H9 (cell line): ENCODE measurements around the gene FAM3B. TPM values are rescaled to one million over a fixed set of nuclear protein-coding genes. Genes with fewer than 3 reads are reported as not detected.
A peak's percentile ranks its signal among the peaks of the same experiment; 100 is the strongest.

ENCODE experiments used
- DNase-seq: peaks from one replicate; pipeline ENCODE4 v3.0.0-alpha.2; 2017
- H2AFZ ChIP-seq: one replicate; pipeline ENCODE4 v1.6.1; 2013; ENCODE audit warnings: mild to moderate bottlenecking, low read length, control low read depth, moderate library complexity
- H2AK5ac ChIP-seq: 2 replicates; pipeline ENCODE4 v1.6.1; 2013; ENCODE audit warnings: low read length, control low read depth, mixed read lengths; ENCODE audit not compliant: insufficient read length
- H2BK120ac ChIP-seq: one replicate; pipeline ENCODE4 v1.6.1; 2013; ENCODE audit warnings: low read depth, mild to moderate bottlenecking, low read length, control low read depth, inconsistent platforms; ENCODE audit not compliant: poor library complexity, severe bottlenecking
- H2BK12ac ChIP-seq: 2 replicates; pipeline ENCODE4 v1.6.1; 2013; ENCODE audit warnings: low read length, control low read depth, mixed read lengths, low read depth; ENCODE audit not compliant: insufficient read length
- H2BK15ac ChIP-seq: 2 replicates; pipeline ENCODE4 v1.6.1; 2013; ENCODE audit warnings: low read depth, low read length, control low read depth
- H2BK20ac ChIP-seq: one replicate; pipeline ENCODE4 v1.6.1; 2013; ENCODE audit warnings: low read depth, mild to moderate bottlenecking, low read length, control low read depth, inconsistent platforms; ENCODE audit not compliant: poor library complexity, severe bottlenecking
- H2BK5ac ChIP-seq: 2 replicates; pipeline ENCODE4 v1.6.1; 2013; ENCODE audit warnings: low read length, control low read depth, mixed read lengths; ENCODE audit not compliant: insufficient read length
- H3K14ac ChIP-seq: 2 replicates; pipeline ENCODE4 v1.6.1; 2013; ENCODE audit warnings: low read length, control low read depth; ENCODE audit not compliant: insufficient read depth
- H3K18ac ChIP-seq: 2 replicates; pipeline ENCODE4 v1.6.1; 2013; ENCODE audit warnings: low read depth, mild to moderate bottlenecking, mixed read lengths, low read length, control low read depth; ENCODE audit not compliant: insufficient read length
- H3K23ac ChIP-seq: 2 replicates; pipeline ENCODE4 v1.6.1; 2013; ENCODE audit warnings: low read length, control low read depth, mixed read lengths, low read depth; ENCODE audit not compliant: insufficient read length
- H3K23me2 ChIP-seq: 2 replicates; pipeline ENCODE4 v1.6.1; 2013; ENCODE audit warnings: low read depth, mild to moderate bottlenecking, mixed read lengths, low read length, control low read depth; ENCODE audit not compliant: insufficient read length, poor library complexity, severe bottlenecking
- H3K27ac ChIP-seq: 2 replicates; pipeline ENCODE4 v1.5.1; 2013; ENCODE audit warnings: low read length, control low read depth, mixed read lengths, low read depth; ENCODE audit not compliant: insufficient read length
- H3K27me3 ChIP-seq: 2 replicates; pipeline ENCODE4 v1.6.1; 2013; ENCODE audit warnings: low read length, control low read depth, inconsistent platforms; ENCODE audit not compliant: insufficient read depth
- H3K4ac ChIP-seq: 2 replicates; pipeline ENCODE4 v1.6.1; 2013; ENCODE audit warnings: low read depth, mild to moderate bottlenecking, control low read depth, inconsistent platforms, low read length, moderate library complexity
- H3K4me1 ChIP-seq: 2 replicates; pipeline ENCODE4 v1.6.1; 2013; ENCODE audit warnings: low read length, control low read depth, inconsistent platforms; ENCODE audit not compliant: insufficient read depth
- H3K4me2 ChIP-seq: 2 replicates; pipeline ENCODE4 v1.6.1; 2013; ENCODE audit warnings: low read length, control low read depth, mixed read lengths; ENCODE audit not compliant: insufficient read length, insufficient read depth
- H3K56ac ChIP-seq: 2 replicates; pipeline ENCODE4 v1.6.1; 2013; ENCODE audit warnings: low read depth, mild to moderate bottlenecking, mixed read lengths, low read length, control low read depth; ENCODE audit not compliant: insufficient read length
- H3K79me1 ChIP-seq: 2 replicates; pipeline ENCODE4 v1.6.1; 2013; ENCODE audit warnings: low read depth, mild to moderate bottlenecking, moderate library complexity, low read length, control low read depth, inconsistent platforms; ENCODE audit not compliant: insufficient read depth, poor library complexity, severe bottlenecking
- H3K79me2 ChIP-seq: 2 replicates; pipeline ENCODE4 v1.6.1; 2013; ENCODE audit warnings: low read length, control low read depth, inconsistent platforms; ENCODE audit not compliant: insufficient read depth
- H3K9ac ChIP-seq: 2 replicates; pipeline ENCODE4 v1.6.1; 2013; ENCODE audit warnings: low read length, control low read depth, mixed read lengths; ENCODE audit not compliant: insufficient read length; ENCODE audit errors: extremely low read depth
- H3K9me3 ChIP-seq: one replicate; pipeline ENCODE4 v1.6.1; 2013; ENCODE audit warnings: low read depth, low read length, inconsistent platforms; ENCODE audit not compliant: control insufficient read depth
- H3T11ph ChIP-seq: one replicate; pipeline ENCODE4 v1.6.1; 2013; ENCODE audit warnings: mild to moderate bottlenecking, low read length, control low read depth, inconsistent platforms
- H4K20me1 ChIP-seq: one replicate; pipeline ENCODE4 v1.6.1; 2013; ENCODE audit not compliant: control insufficient read depth, insufficient read length, insufficient read depth
- H4K5ac ChIP-seq: 2 replicates; pipeline ENCODE4 v1.6.1; 2013; ENCODE audit warnings: low read depth, mild to moderate bottlenecking, mixed read lengths, low read length, control low read depth; ENCODE audit not compliant: insufficient read length
- H4K8ac ChIP-seq: replicated peaks from 2 replicates; pipeline ENCODE4 v1.6.1; 2013; ENCODE audit warnings: low read length, control low read depth, mixed read lengths, low read depth; ENCODE audit not compliant: insufficient read length
- H4K91ac ChIP-seq: 2 replicates; pipeline ENCODE4 v1.6.1; 2013; ENCODE audit warnings: low read depth, mild to moderate bottlenecking, moderate library complexity, mixed read lengths, low read length, control low read depth; ENCODE audit not compliant: insufficient read length
- H3K27ac Mint-ChIP-seq, 3 experiments: 2 replicates in 2 of 3; 3 replicates in 1 of 3; pipeline ENCODE4 v1.8.0; 2020 to 2021; ENCODE audit warnings: mixed read lengths in 3 of 3, mild to moderate bottlenecking in 1 of 3, moderate library complexity in 1 of 3
- H3K27me3 Mint-ChIP-seq: 2 replicates; pipeline ENCODE4 v1.8.0; 2021; ENCODE audit warnings: low read depth, mild to moderate bottlenecking, moderate library complexity, mixed read lengths
- H3K36me3 Mint-ChIP-seq, 3 experiments: 2 replicates in 2 of 3; 3 replicates in 1 of 3; pipeline ENCODE4 v1.8.0; 2020 to 2021; ENCODE audit warnings: low read depth in 3 of 3, mixed read lengths in 3 of 3; ENCODE audit not compliant: insufficient read depth in 1 of 3
- H3K4me1 Mint-ChIP-seq, 2 experiments: 2 replicates each; pipeline ENCODE4 v1.8.0; 2020; ENCODE audit warnings: mixed read lengths in 2 of 2
- H3K4me3 Mint-ChIP-seq, 2 experiments: 2 replicates in 1 of 2; 3 replicates in 1 of 2; pipeline ENCODE4 v1.8.0; 2020 to 2021; ENCODE audit warnings: mild to moderate bottlenecking in 2 of 2, mixed read lengths in 2 of 2, moderate library complexity in 1 of 2
- H3K9me3 Mint-ChIP-seq, 2 experiments: 2 replicates in 1 of 2; 3 replicates in 1 of 2; pipeline ENCODE4 v1.8.0; 2020; ENCODE audit warnings: mild to moderate bottlenecking in 2 of 2, mixed read lengths in 2 of 2, moderate library complexity in 1 of 2
- WGBS: extraction: QIAGEN DNeasy Blood & Tissue Kit; methylation state at CpG from one replicate; pipeline ENCODE4 v1.1.7; 2013; ENCODE audit warnings: missing lambda C conversion rate, low lambda C conversion rate, mixed read lengths; ENCODE audit not compliant: insufficient read length; ENCODE audit errors: extremely low coverage; 5-methylcytosine and 5-hydroxymethylcytosine counted together
- total RNA-seq: library from RNA; stranded (reverse); gene quantifications from 2 replicates; pipeline ENCODE4 v1.2.1, GENCODE V29; 2021
- TF ChIP-seq, protein P1 (sequence below): fragments of 200-600 bp; sonication (generic); conservative IDR thresholded peaks from 3 replicates; pipeline ENCODE4 v1.8.0; 2021; ENCODE audit warnings: antibody characterized with exemption, mild to moderate bottlenecking

Gene FAM3B
- total RNA-seq, 1 experiment from 2014 or later = 5.0 TPM

DNA sequence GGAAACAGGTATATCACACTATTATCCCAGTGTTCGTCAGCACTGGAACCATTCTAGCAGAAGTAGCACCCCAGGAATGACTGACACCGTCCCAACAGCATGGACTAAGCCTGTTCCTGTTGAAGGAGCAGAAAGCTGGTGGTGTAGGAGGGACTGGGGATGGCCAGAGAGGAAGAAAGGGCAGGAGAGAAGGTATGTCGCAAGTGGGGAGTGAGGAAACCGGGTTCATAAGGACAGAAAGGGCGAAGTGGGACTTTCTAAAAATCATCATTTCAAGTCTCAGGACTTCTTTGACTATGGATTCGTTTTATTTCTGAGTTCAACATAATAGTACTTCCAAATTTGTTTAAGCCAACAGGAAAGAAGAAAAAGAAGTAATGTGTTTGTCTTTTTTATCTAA is 89.7 kb downstream of the FAM3B start:
- no CpG with 5 or more reads among the region's 6 CpGs for whole genome bisulfite sequencing
- no peak overlapping the region for H4K8ac ChIP-seq
- no peak overlapping the region for H3K4me2 ChIP-seq
- no peak overlapping the region for H2BK12ac ChIP-seq
- no peak overlapping the region for H2AK5ac ChIP-seq
- Mint-ChIP-seq H3K27me3 (peaks cover 5% of the 10 kb centered on the region), H3K36me3 (peaks cover 0 to 7% (median 0%) of the 10 kb centered on the region in 3 experiments; a peak in 1 of 7 replicates), H3K9me3 (peaks cover 0 to 1% of the 10 kb centered on the region in 2 experiments; a peak in 1 of 5 replicates), H3K4me3 (no peak overlapping the region), H3K27ac (no peak overlapping the region; a peak in 1 of 7 replicates), H3K4me1 (peaks cover 10% of the 10 kb centered on the region in 2 experiments)
- no peak overlapping the region for H4K91ac ChIP-seq
- H3K9ac ChIP-seq = no peak overlapping the region
- H3K23me2 ChIP-seq = no peaks in the 10 kb centered on the region
- no peaks in the 10 kb centered on the region for H3K4me1 ChIP-seq
- no peak overlapping the region; the same call in 1 of the 2 replicates for H3K14ac ChIP-seq
- TF ChIP-seq, protein P1, sequence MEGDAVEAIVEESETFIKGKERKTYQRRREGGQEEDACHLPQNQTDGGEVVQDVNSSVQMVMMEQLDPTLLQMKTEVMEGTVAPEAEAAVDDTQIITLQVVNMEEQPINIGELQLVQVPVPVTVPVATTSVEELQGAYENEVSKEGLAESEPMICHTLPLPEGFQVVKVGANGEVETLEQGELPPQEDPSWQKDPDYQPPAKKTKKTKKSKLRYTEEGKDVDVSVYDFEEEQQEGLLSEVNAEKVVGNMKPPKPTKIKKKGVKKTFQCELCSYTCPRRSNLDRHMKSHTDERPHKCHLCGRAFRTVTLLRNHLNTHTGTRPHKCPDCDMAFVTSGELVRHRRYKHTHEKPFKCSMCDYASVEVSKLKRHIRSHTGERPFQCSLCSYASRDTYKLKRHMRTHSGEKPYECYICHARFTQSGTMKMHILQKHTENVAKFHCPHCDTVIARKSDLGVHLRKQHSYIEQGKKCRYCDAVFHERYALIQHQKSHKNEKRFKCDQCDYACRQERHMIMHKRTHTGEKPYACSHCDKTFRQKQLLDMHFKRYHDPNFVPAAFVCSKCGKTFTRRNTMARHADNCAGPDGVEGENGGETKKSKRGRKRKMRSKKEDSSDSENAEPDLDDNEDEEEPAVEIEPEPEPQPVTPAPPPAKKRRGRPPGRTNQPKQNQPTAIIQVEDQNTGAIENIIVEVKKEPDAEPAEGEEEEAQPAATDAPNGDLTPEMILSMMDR = no peak
- no peaks in the 10 kb centered on the region for H3K79me2 ChIP-seq
- no peaks in the 10 kb centered on the region for H4K20me1 ChIP-seq
- no peak overlapping the region for H3K23ac ChIP-seq
- H2BK20ac ChIP-seq = no peak overlapping the region
- no peak overlapping the region for H3T11ph ChIP-seq
- H3K79me1 ChIP-seq = no peaks in the 10 kb centered on the region
- no peak overlapping the region for H4K5ac ChIP-seq
- H3K27ac ChIP-seq = no peak overlapping the region
- H2BK15ac ChIP-seq = no peak overlapping the region
- DNase-seq = peak; percentile 3
- no peak overlapping the region for H3K18ac ChIP-seq
- H2BK5ac ChIP-seq = no peak overlapping the region
- H3K9me3 ChIP-seq = no peaks in the 10 kb centered on the region
- no peak overlapping the region for H2AFZ ChIP-seq
- no peaks in the 10 kb centered on the region for H3K27me3 ChIP-seq
- H2BK120ac ChIP-seq = no peak overlapping the region
- no peak overlapping the region for H3K4ac ChIP-seq
- no peak overlapping the region for H3K56ac ChIP-seq

Other genes starting within 250 kb of the FAM3B start
- gene BACE2, start 148.6 kb upstream of the FAM3B start, total RNA-seq = 8.0 and 8.3 TPM in 2 replicates
- gene MX2, start 45.2 kb downstream of the FAM3B start, total RNA-seq = 1.8 and 1.9 TPM in 2 replicates
- 5.1 and 6.3 TPM in 2 replicates for gene MX1, start 109.4 kb downstream of the FAM3B start, total RNA-seq
- 10.2 and 12.1 TPM in 2 replicates for gene TMPRSS2, start 191.4 kb downstream of the FAM3B start, total RNA-seq